NCI-H2171 (cell line): ENCODE data around the gene OPN5.

ENCODE experiments used
- DNase-seq: peaks from one replicate; lab custom pipeline; 2025; lab: John Stamatoyannopoulos, UW

The OPN5 gene

DNA sequence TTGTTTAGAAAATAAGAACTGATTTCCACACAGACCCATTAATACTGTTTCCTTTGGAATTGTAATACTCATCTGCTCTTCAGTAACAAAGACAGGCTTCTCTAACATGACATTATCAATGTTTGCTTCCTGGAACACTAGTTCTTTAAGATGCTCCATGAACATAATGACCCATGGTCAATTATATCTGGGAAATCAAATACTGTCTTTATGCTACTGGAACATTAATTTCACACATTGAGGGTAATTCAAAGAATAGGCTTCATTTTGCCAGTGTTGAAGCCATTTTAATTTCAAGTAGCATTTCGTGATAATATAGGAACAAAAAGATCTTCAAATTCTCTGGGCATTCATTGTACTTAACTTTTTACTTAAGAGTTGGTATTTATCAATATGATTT lies 80.9 kb downstream of the OPN5 start:
- DNase-seq: no peak

DNA sequence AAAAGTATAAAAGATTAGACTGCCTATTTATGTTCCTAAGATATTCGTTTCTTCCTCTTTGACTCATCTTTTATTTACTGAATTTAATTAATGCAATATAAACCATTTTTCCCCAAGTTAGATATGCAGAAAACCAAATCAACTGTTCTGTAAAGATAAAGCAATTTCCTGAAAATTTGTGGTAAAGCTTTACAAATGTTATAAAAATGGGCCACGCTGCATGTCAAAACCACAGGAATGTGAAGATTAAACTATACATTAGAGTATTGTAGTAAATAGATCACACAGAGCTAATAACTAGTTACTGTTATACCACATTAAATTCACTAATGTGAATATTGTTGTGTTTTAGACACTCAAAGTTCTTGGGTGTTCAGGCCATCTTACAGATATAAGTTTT lies 83.4 kb downstream of the OPN5 start:
- DNase-seq: no peak

DNA sequence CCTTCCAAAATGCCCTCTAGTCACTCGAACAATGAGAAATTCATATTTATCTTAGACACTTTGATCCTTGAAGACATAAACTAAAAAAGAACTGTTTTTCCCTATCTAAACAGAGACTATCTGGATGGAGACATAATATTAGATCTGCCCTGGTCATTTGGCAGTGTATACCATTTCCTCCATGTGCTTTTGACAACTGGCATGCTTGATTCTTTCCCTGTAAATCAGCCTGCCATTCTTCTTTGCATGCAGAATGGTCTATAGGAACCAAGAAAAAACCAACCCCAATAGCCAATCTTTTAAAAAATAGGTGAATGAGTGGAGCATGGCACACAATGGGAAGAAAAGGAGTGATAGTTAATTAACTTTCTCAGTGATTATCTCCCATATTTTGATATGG lies 93.8 kb downstream of the OPN5 start:
- DNase-seq: no peak
